ENCODE measurements around the gene CXCL3. TPM values are rescaled to one million over a fixed set of nuclear protein-coding genes. Genes with fewer than 3 reads are reported as not detected.

Gene CXCL3
- total RNA-seq, 1 experiment from 2014 or later = 1.9 TPM

- intact Hi-C loops (cut with micrococcal nuclease) = no loop called here
These were observed 10.0 kb downstream of the CXCL3 start for GRCh38 chr4:74028504-74028903.

GRCh38 chr4:74023709-74024108 lies 14.8 kb downstream of the CXCL3 start:
- ATAC-seq (no peak), DNase-seq (ENCODE audit: low read depth, low spot score) (no peak)
- no peaks in the 10 kb centered on the region for H4K20me1 ChIP-seq (ENCODE audit: insufficient read depth)
- no peaks in the 10 kb centered on the region for H3K36me3 ChIP-seq (ENCODE audit: control insufficient read depth in 1 of 2, insufficient read depth in 2 of 2, low read length in 2 of 2)
- no peaks in the 10 kb centered on the region for H3K9me2 ChIP-seq (ENCODE audit: insufficient read depth)
- ChIA-PET RAD21 (ENCODE audit: low non-redundant PET in 1 of 2, low total read pairs in 2 of 2, uncharacterized antibody in 2 of 2, unreplicated experiment in 2 of 2) (no interaction called here), CTCF (no interaction called here), POLR2A (no interaction called here)
- H3K27me3 ChIP-seq (ENCODE audit: insufficient read depth, low read length) = no peaks in the 10 kb centered on the region
- H3K4me1 ChIP-seq (ENCODE audit: control insufficient read depth in 1 of 2, insufficient read depth in 2 of 2, low read length in 2 of 2) = no peaks in the 10 kb centered on the region
- no TSS peak for BruUV-seq (replicated peaks)
- no peaks in the 10 kb centered on the region for H3K79me2 ChIP-seq (ENCODE audit: insufficient read depth, low read length)
- TF ChIP-seq REST (IDR thresholded peaks at IDR 0.05; ENCODE audit: low read depth) = no peak
- no peak for TF ChIP-seq EZH2 (IDR thresholded peaks at IDR 0.05)
- no peak for TF ChIP-seq EGR1 (IDR thresholded peaks at IDR 0.05; ENCODE audit: low read depth)
- no peak for TF ChIP-seq POLR2A (IDR thresholded peaks at IDR 0.05; ENCODE audit: borderline replicate concordance, extremely low read depth, insufficient read depth, insufficient read length)
- TF ChIP-seq POLR2AphosphoS5 (IDR thresholded peaks at IDR 0.05; ENCODE audit: low read depth, low read length) = no peak
- TF ChIP-seq RAD21 (IDR thresholded peaks at IDR 0.05; ENCODE audit: low read depth) = no peak
- no peak for TF ChIP-seq CBX3 (IDR thresholded peaks at IDR 0.05; ENCODE audit: low read depth)
- TF ChIP-seq, protein P1, sequence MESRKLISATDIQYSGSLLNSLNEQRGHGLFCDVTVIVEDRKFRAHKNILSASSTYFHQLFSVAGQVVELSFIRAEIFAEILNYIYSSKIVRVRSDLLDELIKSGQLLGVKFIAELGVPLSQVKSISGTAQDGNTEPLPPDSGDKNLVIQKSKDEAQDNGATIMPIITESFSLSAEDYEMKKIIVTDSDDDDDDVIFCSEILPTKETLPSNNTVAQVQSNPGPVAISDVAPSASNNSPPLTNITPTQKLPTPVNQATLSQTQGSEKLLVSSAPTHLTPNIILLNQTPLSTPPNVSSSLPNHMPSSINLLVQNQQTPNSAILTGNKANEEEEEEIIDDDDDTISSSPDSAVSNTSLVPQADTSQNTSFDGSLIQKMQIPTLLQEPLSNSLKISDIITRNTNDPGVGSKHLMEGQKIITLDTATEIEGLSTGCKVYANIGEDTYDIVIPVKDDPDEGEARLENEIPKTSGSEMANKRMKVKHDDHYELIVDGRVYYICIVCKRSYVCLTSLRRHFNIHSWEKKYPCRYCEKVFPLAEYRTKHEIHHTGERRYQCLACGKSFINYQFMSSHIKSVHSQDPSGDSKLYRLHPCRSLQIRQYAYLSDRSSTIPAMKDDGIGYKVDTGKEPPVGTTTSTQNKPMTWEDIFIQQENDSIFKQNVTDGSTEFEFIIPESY (IDR thresholded peaks at IDR 0.05; ENCODE audit: extremely low read depth, insufficient replicate concordance, low read length) = no peak
- no peak for TF ChIP-seq ZNF274 (IDR thresholded peaks at IDR 0.05; ENCODE audit: low read depth, low read length)
- TF ChIP-seq JUND (IDR thresholded peaks at IDR 0.05) = no peak
- no peak for TF ChIP-seq ATF3 (IDR thresholded peaks at IDR 0.05)
- no peak for TF ChIP-seq FOSL1 (IDR thresholded peaks at IDR 0.05; ENCODE audit: low read depth)
- TF ChIP-seq YY1 (IDR thresholded peaks at IDR 0.05; ENCODE audit: extremely low read depth, insufficient replicate concordance, low read depth, low read length) = no peak
- H2AFZ ChIP-seq (ENCODE audit: low read depth, low read length, poor library complexity, severe bottlenecking) = no peak overlapping the region
- no peaks in the 10 kb centered on the region for H3K9me3 ChIP-seq (ENCODE audit: control insufficient read depth in 1 of 2, insufficient read depth in 1 of 2, low read depth in 1 of 2, low read length in 2 of 2)
- no peak overlapping the region for H3K27ac ChIP-seq (ENCODE audit: low read depth, low read length)
- H3K4me3 ChIP-seq (replicated peaks in 1 of 2; ENCODE audit: low read depth in 1 of 2, low read length in 2 of 2) = no peak overlapping the region
- H3K9ac ChIP-seq (ENCODE audit: low read length) = no peak overlapping the region
- intact Hi-C loops (cut with micrococcal nuclease) = no loop called here
- no peak overlapping the region for H3K4me2 ChIP-seq (ENCODE audit: low read length)

More at GRCh38 chr4:74028504-74028903, 10.0 kb downstream of the CXCL3 start:
- ATAC-seq (no peak), DNase-seq (ENCODE audit: low read depth, low spot score) (no peak)
- POLR2A ChIA-PET = no interaction called here
- H2AFZ ChIP-seq (ENCODE audit: low read depth, low read length, poor library complexity, severe bottlenecking) = no peak overlapping the region
- CTCF ChIA-PET = interaction anchor here (1.0 kb wide), 1 partner anchor 10 kb away, joined by 3 read pairs; the partner anchor contains the start of gene CXCL3
- no peak overlapping the region for H3K4me2 ChIP-seq (ENCODE audit: low read length)
- H3K27ac ChIP-seq (ENCODE audit: low read depth, low read length) = no peak overlapping the region
- BruUV-seq (replicated peaks) = no TSS peak
- H3K9ac ChIP-seq (ENCODE audit: low read length) = no peak overlapping the region
- H3K79me2 ChIP-seq (ENCODE audit: insufficient read depth, low read length) = no peaks in the 10 kb centered on the region
- H3K4me3 ChIP-seq (replicated peaks in 1 of 2; ENCODE audit: low read depth in 1 of 2, low read length in 2 of 2) = no peak overlapping the region
- H3K36me3 ChIP-seq (ENCODE audit: control insufficient read depth in 1 of 2, insufficient read depth in 2 of 2, low read length in 2 of 2) = no peaks in the 10 kb centered on the region
- no peak for TF ChIP-seq EZH2phosphoT487 (IDR thresholded peaks at IDR 0.05; ENCODE audit: borderline replicate concordance)
- no peak for TF ChIP-seq EZH2 (IDR thresholded peaks at IDR 0.05)
- TF ChIP-seq YY1 (IDR thresholded peaks at IDR 0.05; ENCODE audit: extremely low read depth, insufficient replicate concordance, low read depth, low read length) = no peak
- no peaks in the 10 kb centered on the region for H3K4me1 ChIP-seq (ENCODE audit: control insufficient read depth in 1 of 2, insufficient read depth in 2 of 2, low read length in 2 of 2)
- H4K20me1 ChIP-seq (ENCODE audit: insufficient read depth) = no peaks in the 10 kb centered on the region
- no peaks in the 10 kb centered on the region for H3K9me3 ChIP-seq (ENCODE audit: control insufficient read depth in 1 of 2, insufficient read depth in 1 of 2, low read depth in 1 of 2, low read length in 2 of 2)
- H3K9me2 ChIP-seq (ENCODE audit: insufficient read depth) = no peaks in the 10 kb centered on the region
- RAD21 ChIA-PET (ENCODE audit: low non-redundant PET in 1 of 2, low total read pairs in 2 of 2, uncharacterized antibody in 2 of 2, unreplicated experiment in 2 of 2) = no interaction called here
- H3K27me3 ChIP-seq (ENCODE audit: insufficient read depth, low read length) = no peaks in the 10 kb centered on the region

Measured in HCT116 (cell line).